Nephron (organoid): ENCODE measurements around the gene KRTAP5-3.

Experiments
- H3K27ac Mint-ChIP-seq, 3 experiments: 2 replicates each; pipeline ENCODE4 v1.8.0; 2020; ENCODE audit warnings: mixed read lengths in 3 of 3, mild to moderate bottlenecking in 2 of 3, moderate library complexity in 1 of 3
- H3K27me3 Mint-ChIP-seq: 2 replicates; pipeline ENCODE4 v1.8.0; 2021; ENCODE audit warnings: low read depth, mild to moderate bottlenecking, moderate library complexity, mixed read lengths
- H3K36me3 Mint-ChIP-seq: 2 replicates; pipeline ENCODE4 v1.8.0; 2020; ENCODE audit warnings: low read depth, mixed read lengths
- H3K4me1 Mint-ChIP-seq: 2 replicates; pipeline ENCODE4 v1.8.0; 2020; ENCODE audit warnings: mixed read lengths
- H3K4me3 Mint-ChIP-seq, 3 experiments: 2 replicates each; pipeline ENCODE4 v1.8.0; 2020; ENCODE audit warnings: mild to moderate bottlenecking in 3 of 3, mixed read lengths in 3 of 3, moderate library complexity in 2 of 3
- H3K9me3 Mint-ChIP-seq: 2 replicates; pipeline ENCODE4 v1.8.0; 2020; ENCODE audit warnings: mixed read lengths
- CTCF ChIP-seq, 3 experiments: fragments of 200-600 bp; sonication (generic); IDR thresholded peaks; one replicate each; pipeline ENCODE4 v1.5.0; 2021; ENCODE audit warnings: antibody characterized with exemption in 3 of 3; ENCODE audit not compliant: unreplicated experiment in 3 of 3

The KRTAP5-3 gene

GRCh38 chr11:1562469-1563148 is 45.7 kb downstream of the KRTAP5-3 start:
- TF ChIP-seq CTCF (IDR thresholded peaks at IDR 0.05; ENCODE audit: unreplicated experiment in 3 of 3), result no peak
- Mint-ChIP-seq H3K27me3 (peaks cover 47% of the 10 kb centered on the region), H3K4me1 (no peaks in the 10 kb centered on the region), H3K27ac (no peak overlapping the region), H3K4me3 (no peak overlapping the region), H3K36me3 (no peaks in the 10 kb centered on the region), H3K9me3 (no peaks in the 10 kb centered on the region)

- Mint-ChIP-seq H3K27me3 (peaks cover 46% of the 10 kb centered on the region), H3K9me3 (no peaks in the 10 kb centered on the region), H3K36me3 (no peaks in the 10 kb centered on the region), H3K4me3 (no peak overlapping the region), H3K27ac (no peak overlapping the region), H3K4me1 (no peaks in the 10 kb centered on the region)
- TF ChIP-seq CTCF (IDR thresholded peaks at IDR 0.05; ENCODE audit: unreplicated experiment in 3 of 3), result no peak
Observed at GRCh38 chr11:1561955-1562354, 46.3 kb downstream of the KRTAP5-3 start.

- Mint-ChIP-seq H3K27me3 (peaks cover 43% of the 10 kb centered on the region), H3K4me1 (no peaks in the 10 kb centered on the region), H3K9me3 (no peaks in the 10 kb centered on the region), H3K36me3 (no peaks in the 10 kb centered on the region), H3K27ac (no peak overlapping the region), H3K4me3 (no peak overlapping the region)
- no peak for TF ChIP-seq CTCF (IDR thresholded peaks at IDR 0.05; ENCODE audit: unreplicated experiment in 3 of 3)
Observed at GRCh38 chr11:1561266-1561665, 47.0 kb downstream of the KRTAP5-3 start.

GRCh38 chr11:1560649-1561251 is 47.5 kb downstream of the KRTAP5-3 start:
- Mint-ChIP-seq H3K36me3 (no peaks in the 10 kb centered on the region), H3K4me1 (no peaks in the 10 kb centered on the region), H3K27me3 (peaks cover 44% of the 10 kb centered on the region), H3K27ac (no peak overlapping the region), H3K4me3 (no peak overlapping the region), H3K9me3 (no peaks in the 10 kb centered on the region)
- TF ChIP-seq CTCF (IDR thresholded peaks at IDR 0.05; ENCODE audit: unreplicated experiment in 3 of 3), result no peak

GRCh38 chr11:1560002-1560648 is 48.1 kb downstream of the KRTAP5-3 start:
- H3K4me3 Mint-ChIP-seq, result no peak overlapping the region

More at GRCh38 chr11:1560002-1560648, 48.1 kb downstream of the KRTAP5-3 start:
- TF ChIP-seq CTCF (IDR thresholded peaks at IDR 0.05; ENCODE audit: unreplicated experiment in 3 of 3), result no peak
- Mint-ChIP-seq H3K36me3 (no peaks in the 10 kb centered on the region), H3K27me3 (peaks cover 50% of the 10 kb centered on the region), H3K27ac (no peak overlapping the region), H3K9me3 (no peaks in the 10 kb centered on the region), H3K4me1 (no peaks in the 10 kb centered on the region)
